Nephron (organoid): Measurements from ENCODE around the gene AKT1.

Experiments
- H3K27ac Mint-ChIP-seq, 3 experiments: 2 replicates each; pipeline ENCODE4 v1.8.0; 2020; ENCODE audit warnings: mixed read lengths in 3 of 3, mild to moderate bottlenecking in 2 of 3, moderate library complexity in 1 of 3
- H3K27me3 Mint-ChIP-seq: 2 replicates; pipeline ENCODE4 v1.8.0; 2021; ENCODE audit warnings: low read depth, mild to moderate bottlenecking, moderate library complexity, mixed read lengths
- H3K36me3 Mint-ChIP-seq: 2 replicates; pipeline ENCODE4 v1.8.0; 2020; ENCODE audit warnings: low read depth, mixed read lengths
- H3K4me1 Mint-ChIP-seq: 2 replicates; pipeline ENCODE4 v1.8.0; 2020; ENCODE audit warnings: mixed read lengths
- H3K4me3 Mint-ChIP-seq, 3 experiments: 2 replicates each; pipeline ENCODE4 v1.8.0; 2020; ENCODE audit warnings: mild to moderate bottlenecking in 3 of 3, mixed read lengths in 3 of 3, moderate library complexity in 2 of 3
- H3K9me3 Mint-ChIP-seq: 2 replicates; pipeline ENCODE4 v1.8.0; 2020; ENCODE audit warnings: mixed read lengths
- CTCF ChIP-seq, 3 experiments: fragments of 200-600 bp; sonication (generic); IDR thresholded peaks; one replicate each; pipeline ENCODE4 v1.5.0; 2021; ENCODE audit warnings: antibody characterized with exemption in 3 of 3; ENCODE audit not compliant: unreplicated experiment in 3 of 3

Gene AKT1

GRCh38 chr14:104782086-104782807, 13.3 kb downstream of the AKT1 start:
- H3K36me3 Mint-ChIP-seq, result no peaks in the 10 kb centered on the region
- no peaks in the 10 kb centered on the region for H3K27me3 Mint-ChIP-seq
- H3K9me3 Mint-ChIP-seq, result no peaks in the 10 kb centered on the region
- no peak for TF ChIP-seq CTCF (IDR thresholded peaks at IDR 0.05; ENCODE audit: unreplicated experiment in 3 of 3)
- no peaks in the 10 kb centered on the region for H3K4me1 Mint-ChIP-seq
- H3K27ac Mint-ChIP-seq, result no peak overlapping the region
- no peak overlapping the region for H3K4me3 Mint-ChIP-seq

- TF ChIP-seq CTCF (IDR thresholded peaks at IDR 0.05; ENCODE audit: unreplicated experiment in 3 of 3), result no peak
- no peaks in the 10 kb centered on the region for H3K4me1 Mint-ChIP-seq
- no peak overlapping the region for H3K4me3 Mint-ChIP-seq
- no peaks in the 10 kb centered on the region for H3K27me3 Mint-ChIP-seq
- H3K27ac Mint-ChIP-seq, result no peak overlapping the region
- H3K9me3 Mint-ChIP-seq, result no peaks in the 10 kb centered on the region
- H3K36me3 Mint-ChIP-seq, result peaks cover 3% of the 10 kb centered on the region
Measured at GRCh38 chr14:104781271-104782077, 14.1 kb downstream of the AKT1 start.

- Mint-ChIP-seq H3K4me3 (no peak overlapping the region), H3K36me3 (peaks cover 3% of the 10 kb centered on the region), H3K27ac (no peak overlapping the region), H3K9me3 (no peaks in the 10 kb centered on the region), H3K4me1 (no peaks in the 10 kb centered on the region), H3K27me3 (no peaks in the 10 kb centered on the region)
- no peak for TF ChIP-seq CTCF (IDR thresholded peaks at IDR 0.05; ENCODE audit: unreplicated experiment in 3 of 3)
Measured at GRCh38 chr14:104780513-104781030, 15.0 kb downstream of the AKT1 start.

GRCh38 chr14:104779776-104780512, 15.6 kb downstream of the AKT1 start:
- Mint-ChIP-seq H3K4me1 (no peaks in the 10 kb centered on the region), H3K27ac (no peak overlapping the region), H3K27me3 (no peaks in the 10 kb centered on the region), H3K4me3 (no peak overlapping the region), H3K36me3 (peaks cover 3% of the 10 kb centered on the region), H3K9me3 (no peaks in the 10 kb centered on the region)
- no peak for TF ChIP-seq CTCF (IDR thresholded peaks at IDR 0.05; ENCODE audit: unreplicated experiment in 3 of 3)

GRCh38 chr14:104778694-104779331, 16.7 kb downstream of the AKT1 start:
- Mint-ChIP-seq H3K27me3 (no peaks in the 10 kb centered on the region), H3K27ac (no peak overlapping the region), H3K4me1 (no peaks in the 10 kb centered on the region), H3K4me3 (no peak overlapping the region), H3K9me3 (no peaks in the 10 kb centered on the region), H3K36me3 (peaks cover 3% of the 10 kb centered on the region)
- TF ChIP-seq CTCF (IDR thresholded peaks at IDR 0.05; ENCODE audit: unreplicated experiment in 3 of 3), result no peak
